MCF 10A (cell line): ENCODE measurements around the gene MOGAT3. TPM values are rescaled to one million over a fixed set of nuclear protein-coding genes. Genes with fewer than 3 reads are reported as not detected.

Experiments used
- BruUV-seq: library from RNA; stranded (reverse); fragments of 400-500 nt; replicated peaks from 2 replicates; lab custom pipeline; 2021; lab: Mats Ljungman, UMichigan
- CTCF ChIA-PET: fragments of 300-600 bp; sonication (Branson Sonifier 250); formaldehyde crosslinking; extraction: SDS; loops from one replicate; lab custom pipeline; 2021; ENCODE audit warnings: antibody characterized with exemption, inconsistent platforms; lab: Yijun Ruan, JAX
- POLR2A ChIA-PET: fragments of 300-600, 350-650 bp; sonication (Branson Sonifier 250); formaldehyde crosslinking; extraction: SDS; loops from one replicate; lab custom pipeline; 2020; ENCODE audit warnings: antibody characterized with exemption, inconsistent platforms; lab: Yijun Ruan, JAX
- DNase-seq: peaks from one replicate; pipeline ENCODE4 v3.0.0-alpha.2; 2018; ENCODE audit not compliant: unreplicated experiment
- H3K27ac Mint-ChIP-seq: one replicate; pipeline ENCODE4 v1.8.0; 2022; ENCODE audit warnings: mild to moderate bottlenecking, low read depth, mixed read lengths; ENCODE audit not compliant: unreplicated experiment
- H3K27me3 Mint-ChIP-seq: one replicate; pipeline ENCODE4 v1.8.0; 2022; ENCODE audit warnings: mixed read lengths; ENCODE audit not compliant: insufficient read depth, unreplicated experiment
- H3K36me3 Mint-ChIP-seq: one replicate; pipeline ENCODE4 v1.8.0; 2022; ENCODE audit warnings: mild to moderate bottlenecking, moderate library complexity, mixed read lengths; ENCODE audit not compliant: insufficient read depth, unreplicated experiment
- H3K4me1 Mint-ChIP-seq: one replicate; pipeline ENCODE4 v1.8.0; 2022; ENCODE audit warnings: mixed read lengths; ENCODE audit not compliant: insufficient read depth, unreplicated experiment
- H3K4me3 Mint-ChIP-seq: one replicate; pipeline ENCODE4 v1.8.0; 2022; ENCODE audit warnings: mild to moderate bottlenecking, moderate library complexity, mixed read lengths; ENCODE audit not compliant: unreplicated experiment
- H3K9me3 Mint-ChIP-seq: one replicate; pipeline ENCODE4 v1.8.0; 2022; ENCODE audit warnings: mixed read lengths; ENCODE audit not compliant: unreplicated experiment
- CTCF ChIP-seq: fragments of 200-600 bp; IDR thresholded peaks from one replicate; pipeline ENCODE4 v1.8.0; 2022; ENCODE audit warnings: antibody characterized with exemption, mild to moderate bottlenecking; ENCODE audit not compliant: unreplicated experiment
- intact Hi-C: fragments of 100-400 bp; cut with micrococcal nuclease; formaldehyde crosslinking; loops from 2 replicates; pipeline ENCODE4 v1.14.1; 2022
- total RNA-seq: library from RNA; stranded (reverse); gene quantifications from 2 replicates; pipeline ENCODE4 v1.2.3, GENCODE V29; 2022

MOGAT3 gene
- total RNA-seq, 1 experiment from 2014 or later: not detected

- Mint-ChIP-seq H3K4me3 (peak overlapping the region; percentile 74), H3K27ac (no peak overlapping the region), H3K4me1 (peaks cover 42% of the 10 kb centered on the region), H3K9me3 (no peaks in the 10 kb centered on the region), H3K27me3 (peaks cover 60% of the 10 kb centered on the region), H3K36me3 (peaks cover 4% of the 10 kb centered on the region)
- CTCF ChIA-PET: interaction anchor here (0.6 to 1.5 kb wide), 6 partner anchors 21 to 78 kb away, joined by 3 to 11 read pairs (median 4); no protein-coding TSS in a partner anchor
- no peak for DNase-seq
- POLR2A ChIA-PET: interaction anchor here (0.6 to 2.6 kb wide), 7 partner anchors 11 to 624 kb away, joined by 3 to 28 read pairs (median 3); partner anchors contain the start of genes AP1S1, PLOD3 and ZNHIT1
- intact Hi-C loops: no loop called here
- TF ChIP-seq CTCF: no peak
- no TSS peak for BruUV-seq
Measured at GRCh38 chr7:101165958-101166647, 34.7 kb downstream of the MOGAT3 start.

- CTCF ChIA-PET: interaction anchor here (0.6 to 1.5 kb wide), 8 partner anchors 21 to 79 kb away, joined by 3 to 11 read pairs (median 4); no protein-coding TSS in a partner anchor
- peak; percentile 96 for DNase-seq
- Mint-ChIP-seq H3K4me3 (peak within 1 kb of the TSS; percentile 74), H3K4me1 (peaks cover 41% of the 10 kb centered on the region), H3K27ac (no peak within 1 kb of the TSS), H3K36me3 (peaks cover 4% of the 10 kb centered on the region), H3K27me3 (peaks cover 52% of the 10 kb centered on the region), H3K9me3 (no peaks in the 10 kb centered on the region)
- intact Hi-C loops: no loop called here
- no TSS peak for BruUV-seq
- POLR2A ChIA-PET: interaction anchor here (0.6 to 2.6 kb wide), 13 partner anchors 9 to 623 kb away, joined by 3 to 28 read pairs (median 4); partner anchors contain the start of genes AP1S1, PLOD3, SRRT and TRIM56
- TF ChIP-seq CTCF: no peak
Measured at GRCh38 chr7:101165075-101165957, 35.5 kb downstream of the MOGAT3 start, which contains the start of gene VGF. Gene VGF (minus strand): TSS chr7:101165569. CDS start chr7:101164843, 726 bp downstream.

GRCh38 chr7:101164071-101164840 lies 36.6 kb downstream of the MOGAT3 start:
- POLR2A ChIA-PET: interaction anchor here (0.6 to 2.6 kb wide), 8 partner anchors 9 to 289 kb away, joined by 3 to 28 read pairs (median 4); partner anchors contain the start of genes AP1S1, SRRT, TRIM56 and UFSP1
- peak overlapping the region; percentile 74 for H3K4me3 Mint-ChIP-seq
- intact Hi-C loops: no loop called here
- no peaks in the 10 kb centered on the region for H3K9me3 Mint-ChIP-seq
- peaks cover 14% of the 10 kb centered on the region for H3K36me3 Mint-ChIP-seq
- TF ChIP-seq CTCF: no peak
- H3K27me3 Mint-ChIP-seq: peaks cover 42% of the 10 kb centered on the region
- CTCF ChIA-PET: interaction anchor here (0.6 to 1.5 kb wide), 4 partner anchors 10 to 23 kb away, joined by 3 to 7 read pairs (median 4); no protein-coding TSS in a partner anchor
- H3K4me1 Mint-ChIP-seq: peaks cover 46% of the 10 kb centered on the region
- DNase-seq: peak; percentile 56
- no peak overlapping the region for H3K27ac Mint-ChIP-seq
- BruUV-seq: TSS peak; percentile 61
